ENCODE results near the gene CDAN1.
"Not testable (repeated sequence)": the region's sequence is repeated elsewhere in the genome, so short reads cannot be mapped to it uniquely, and the experiment has no call there.

Gene CDAN1

GRCh38 chr15:42704492-42704926 lies 32.4 kb downstream of the CDAN1 start:
- DNase-seq: peak; percentile 69

- no peak for DNase-seq
Observed at GRCh38 chr15:42696626-42697025, 40.3 kb downstream of the CDAN1 start.

- no peak for DNase-seq
Observed at GRCh38 chr15:42695527-42696071, 41.3 kb downstream of the CDAN1 start.

GRCh38 chr15:42694398-42694797 lies 42.5 kb downstream of the CDAN1 start:
- no peak for DNase-seq

GRCh38 chr15:42693942-42694341 lies 43.0 kb downstream of the CDAN1 start:
- no peak for DNase-seq

- DNase-seq: no peak
Observed at GRCh38 chr15:42693496-42693895, 43.4 kb downstream of the CDAN1 start.

GRCh38 chr15:42692997-42693396 lies 43.9 kb downstream of the CDAN1 start:
- DNase-seq: no peak

GRCh38 chr15:42692536-42692935 lies 44.4 kb downstream of the CDAN1 start:
- DNase-seq: no peak

- no peak for DNase-seq
Observed at GRCh38 chr15:42691770-42692169, 45.2 kb downstream of the CDAN1 start.

GRCh38 chr15:42691308-42691707 lies 45.6 kb downstream of the CDAN1 start:
- no peak for DNase-seq

GRCh38 chr15:42688301-42688700 lies 48.6 kb downstream of the CDAN1 start:
- no peak for DNase-seq

- no peak for DNase-seq
Observed at GRCh38 chr15:42687740-42688139, 49.2 kb downstream of the CDAN1 start.

- no peak for DNase-seq
Observed at GRCh38 chr15:42686281-42686680, 50.6 kb downstream of the CDAN1 start.

GRCh38 chr15:42681119-42681518 lies 55.8 kb downstream of the CDAN1 start:
- no peak for DNase-seq

GRCh38 chr15:42680142-42680482 lies 56.8 kb downstream of the CDAN1 start:
- DNase-seq: not testable (repeated sequence)

- DNase-seq: peak; percentile 3
Observed at GRCh38 chr15:42679285-42680141, 57.4 kb downstream of the CDAN1 start.

GRCh38 chr15:42675021-42675420 lies 61.9 kb downstream of the CDAN1 start:
- no peak for DNase-seq

- no peak for DNase-seq
Observed at GRCh38 chr15:42674472-42674871, 62.5 kb downstream of the CDAN1 start.

Measured in COR-L47 (cell line).